Measurements from ENCODE around the gene LRP1B. TPM values are rescaled to one million over a fixed set of nuclear protein-coding genes. Genes with fewer than 3 reads are reported as not detected.

Gene LRP1B
- total RNA-seq, 4 donors from 2014 or later = 37.1 to 82.7 (median 50.9) TPM

DNA sequence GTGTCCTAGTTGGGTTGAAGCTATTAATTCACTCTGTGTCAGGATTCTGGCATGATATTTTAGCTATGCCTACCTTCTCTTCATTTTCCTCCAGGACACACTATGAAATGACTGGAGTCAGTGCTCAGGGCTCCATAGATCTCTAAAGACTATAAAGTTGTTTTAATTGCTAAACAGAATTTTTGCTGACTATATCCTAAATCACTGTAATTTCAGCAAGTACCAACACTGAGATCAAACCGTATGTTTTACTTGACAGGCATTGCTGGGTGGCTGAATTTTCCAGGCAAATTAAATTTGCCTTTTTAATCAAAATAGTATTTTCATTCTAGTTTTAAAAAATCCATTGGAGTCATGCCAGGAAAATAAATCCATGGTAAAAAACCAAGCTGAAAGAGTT lies 138.1 kb downstream of the LRP1B start:
- Histone ChIP-seq H3K27me3 (no peaks in the 10 kb centered on the region), H3K4me1 (no peaks in the 10 kb centered on the region), H3K9me3 (no peaks in the 10 kb centered on the region), H3K36me3 (no peaks in the 10 kb centered on the region), H3K4me3 (replicated peaks in 1 of 3) (no peak overlapping the region), H3K27ac (no peak overlapping the region)
- WGBS, 2 donors = 72 to 88% methylated on average over 1 of the region's 1 CpG
- TF ChIP-seq CTCF (IDR thresholded peaks at IDR 0.05) (no peak), POLR2A (IDR thresholded peaks at IDR 0.05) (no peak)
- DNase-seq = no peak
- intact Hi-C loops (cut with DNase I) = no loop called here

GRCh38 chr2:141968433-141968832 lies 162.4 kb downstream of the LRP1B start:
- intact Hi-C loops (cut with DNase I) = no loop called here
- no peaks in the 10 kb centered on the region for H3K4me1 ChIP-seq
- no peak for DNase-seq
- H3K27ac ChIP-seq = no peak overlapping the region
- TF ChIP-seq CTCF (IDR thresholded peaks at IDR 0.05) (no peak), POLR2A (IDR thresholded peaks at IDR 0.05) (no peak)
- 73 to 75% methylated on average over 2 of the region's 2 CpGs for WGBS, 2 donors
- H3K27me3 ChIP-seq = no peaks in the 10 kb centered on the region
- no peaks in the 10 kb centered on the region for H3K36me3 ChIP-seq
- H3K9me3 ChIP-seq = no peaks in the 10 kb centered on the region
- no peak overlapping the region for H3K4me3 ChIP-seq (replicated peaks in 1 of 3)

DNA sequence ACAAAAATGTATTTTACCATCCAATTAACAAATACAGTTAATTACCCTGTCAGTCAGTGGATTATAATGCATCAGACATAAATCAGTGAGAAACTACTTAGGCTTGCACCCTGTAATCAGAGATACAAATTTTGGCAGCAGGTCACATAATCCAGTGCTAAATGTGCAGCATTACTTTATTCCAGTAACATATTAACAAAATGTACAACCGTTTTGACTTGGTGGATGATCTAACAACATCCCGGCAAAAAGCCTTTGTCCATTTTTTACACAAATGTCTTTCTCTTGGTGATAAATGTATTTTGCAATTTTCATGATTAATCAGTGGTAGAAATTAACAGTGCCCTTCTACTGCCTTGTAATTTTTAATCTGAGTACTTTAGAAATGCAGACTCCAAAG lies 162.8 kb downstream of the LRP1B start:
- Histone ChIP-seq H3K9me3 (no peaks in the 10 kb centered on the region), H3K27me3 (no peaks in the 10 kb centered on the region), H3K36me3 (no peaks in the 10 kb centered on the region), H3K4me3 (replicated peaks in 1 of 3) (no peak overlapping the region), H3K27ac (no peak overlapping the region), H3K4me1 (no peaks in the 10 kb centered on the region)
- intact Hi-C loops (cut with DNase I) = no loop called here
- DNase-seq = no peak
- WGBS, 2 donors = 81 to 95% methylated on average over 2 of the region's 2 CpGs
- TF ChIP-seq CTCF (IDR thresholded peaks at IDR 0.05) = no peak
- TF ChIP-seq POLR2A (IDR thresholded peaks at IDR 0.05) = no peak

- DNase-seq = no peak
- Histone ChIP-seq H3K36me3 (no peaks in the 10 kb centered on the region), H3K27ac (no peak overlapping the region), H3K9me3 (no peaks in the 10 kb centered on the region), H3K4me1 (no peaks in the 10 kb centered on the region), H3K27me3 (no peaks in the 10 kb centered on the region), H3K4me3 (replicated peaks in 1 of 3) (no peak overlapping the region)
- intact Hi-C loops (cut with DNase I) = no loop called here
- TF ChIP-seq CTCF (IDR thresholded peaks at IDR 0.05) (no peak), POLR2A (IDR thresholded peaks at IDR 0.05) (no peak)
- 74 to 82% methylated on average over 1 of the region's 1 CpG for WGBS, 2 donors
Measured at GRCh38 chr2:141967503-141967902, 163.3 kb downstream of the LRP1B start.

- no peak overlapping the region for H3K27ac ChIP-seq
- WGBS, 2 donors = 0 to 75% methylated on average over 1 of the region's 1 CpG
- TF ChIP-seq POLR2A (IDR thresholded peaks at IDR 0.05) (no peak), CTCF (IDR thresholded peaks at IDR 0.05) (no peak)
Measured at GRCh38 chr2:141959941-141960340, 170.9 kb downstream of the LRP1B start.

More at GRCh38 chr2:141959941-141960340, 170.9 kb downstream of the LRP1B start:
- no peaks in the 10 kb centered on the region for H3K9me3 ChIP-seq
- H3K27me3 ChIP-seq = no peaks in the 10 kb centered on the region
- no peaks in the 10 kb centered on the region for H3K4me1 ChIP-seq
- no peaks in the 10 kb centered on the region for H3K36me3 ChIP-seq
- DNase-seq = no peak
- intact Hi-C loops (cut with DNase I) = no loop called here
- H3K4me3 ChIP-seq (replicated peaks in 1 of 3) = no peak overlapping the region

Measured in thyroid gland (tissue), 4 donors.